ENCODE results near the gene ARHGAP26. TPM values are rescaled to one million over a fixed set of nuclear protein-coding genes. Genes with fewer than 3 reads are reported as not detected.
"Not testable (repeated sequence)": the region's sequence is repeated elsewhere in the genome, so short reads cannot be mapped to it uniquely, and the experiment has no call there.

Gene ARHGAP26
- total and polyA plus RNA-seq, 5 donors, result 13.2 to 56.9 (median 47.0) TPM

DNA sequence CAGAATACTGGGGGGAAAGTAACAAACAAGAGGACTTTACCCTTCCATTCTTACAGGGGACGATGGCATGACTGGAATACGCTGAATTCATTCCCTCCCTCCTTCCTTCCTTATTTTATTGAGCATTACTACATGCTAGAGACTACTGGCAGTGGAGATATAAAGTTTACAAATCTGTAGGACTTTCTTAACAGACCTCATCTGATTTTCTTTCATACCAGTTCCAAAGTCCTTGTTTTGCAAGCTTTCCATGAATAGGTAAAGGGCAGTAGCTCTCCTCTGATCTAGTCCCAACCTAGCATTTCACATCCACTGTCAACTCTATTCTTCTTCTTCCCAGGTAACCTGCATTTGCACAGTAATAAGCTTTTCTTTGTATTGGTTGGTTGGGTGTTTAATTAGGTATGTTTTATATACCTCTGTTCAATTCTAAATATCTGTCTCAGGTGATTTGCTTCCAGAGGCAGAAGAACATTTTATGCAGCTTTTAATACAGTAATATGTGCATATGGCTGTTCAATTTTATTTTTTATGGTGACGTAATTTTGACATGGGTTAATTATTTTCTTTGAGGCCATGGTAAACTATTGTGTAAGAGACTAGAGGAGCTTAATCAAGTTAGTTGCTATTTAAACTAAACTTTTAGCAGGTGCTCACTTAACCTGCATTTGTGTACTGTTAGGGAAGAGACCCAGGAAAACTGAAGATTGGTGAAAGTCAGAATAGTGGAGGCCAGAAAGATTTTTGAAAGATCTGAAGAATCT lies 150.9 kb downstream of the ARHGAP26 start:
- no peak for DNase-seq
- H3K4me1 ChIP-seq (ENCODE audit: control insufficient read depth, insufficient read depth, low read length), result no peaks in the 10 kb centered on the region
- H3K4me3 ChIP-seq (ENCODE audit: low read length), result no peak overlapping the region
- 67% methylated on average over 3 of the region's 3 CpGs for WGBS
- intact Hi-C loops (cut with DNase I), result loop anchor here in 2 of 4 donors (5.0 kb wide), 1 partner anchor 41 kb away; no protein-coding TSS in a partner anchor
- no peaks in the 10 kb centered on the region for H3K9me3 ChIP-seq (ENCODE audit: control insufficient read depth, low read length)
- no peak for ATAC-seq
- H3K27me3 ChIP-seq (ENCODE audit: control insufficient read depth, insufficient read depth), result no peaks in the 10 kb centered on the region
- H3K27ac ChIP-seq (ENCODE audit: low read length), result no peak overlapping the region

DNA sequence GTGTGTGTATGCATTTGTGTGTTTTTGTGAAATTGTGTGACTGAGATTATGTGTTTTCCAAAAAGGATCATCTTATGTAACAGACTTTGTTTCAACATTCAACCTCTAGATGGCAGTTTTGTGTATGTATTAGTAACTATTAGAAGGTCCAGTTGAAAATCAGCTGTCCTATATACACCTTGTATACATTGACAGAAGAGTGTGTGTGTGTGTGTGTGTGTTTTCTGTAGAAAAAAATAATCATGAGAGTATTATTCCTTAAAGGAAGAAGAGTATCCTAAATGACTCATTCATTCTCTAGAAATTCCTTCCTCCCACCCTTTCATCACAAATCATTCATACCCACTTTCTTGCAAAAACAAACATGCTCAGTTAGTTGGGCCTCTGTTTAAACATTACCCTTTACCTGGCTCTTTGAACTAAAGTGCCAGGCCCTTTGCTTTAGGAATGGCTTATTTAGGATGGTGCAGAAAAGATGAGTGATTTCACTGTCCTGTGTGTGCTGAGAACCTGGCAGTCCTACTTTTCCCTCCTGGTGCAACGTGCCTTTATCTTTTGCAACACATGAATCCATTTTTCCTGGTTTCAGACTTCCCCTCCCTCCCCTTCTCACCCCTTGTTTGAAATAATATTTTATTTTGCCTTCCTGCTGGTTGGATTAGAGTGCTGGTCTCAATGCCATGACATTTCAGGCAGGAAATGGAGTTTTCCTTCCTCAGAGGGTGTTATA lies 152.2 kb downstream of the ARHGAP26 start:
- DNase-seq (no peak), ATAC-seq (peak; percentile 48 to 51)
- H3K9me3 ChIP-seq (ENCODE audit: control insufficient read depth, low read length), result no peaks in the 10 kb centered on the region
- H3K4me3 ChIP-seq (ENCODE audit: low read length), result no peak overlapping the region
- intact Hi-C loops (cut with DNase I), result loop anchor here in 2 of 4 donors (5.0 kb wide), 1 partner anchor 40 kb away; no protein-coding TSS in a partner anchor
- H3K27ac ChIP-seq (ENCODE audit: low read length), result no peak overlapping the region
- H3K4me1 ChIP-seq (ENCODE audit: control insufficient read depth, insufficient read depth, low read length), result no peaks in the 10 kb centered on the region
- 23% methylated on average over 1 of the region's 1 CpG for WGBS
- no peaks in the 10 kb centered on the region for H3K27me3 ChIP-seq (ENCODE audit: control insufficient read depth, insufficient read depth)

DNA sequence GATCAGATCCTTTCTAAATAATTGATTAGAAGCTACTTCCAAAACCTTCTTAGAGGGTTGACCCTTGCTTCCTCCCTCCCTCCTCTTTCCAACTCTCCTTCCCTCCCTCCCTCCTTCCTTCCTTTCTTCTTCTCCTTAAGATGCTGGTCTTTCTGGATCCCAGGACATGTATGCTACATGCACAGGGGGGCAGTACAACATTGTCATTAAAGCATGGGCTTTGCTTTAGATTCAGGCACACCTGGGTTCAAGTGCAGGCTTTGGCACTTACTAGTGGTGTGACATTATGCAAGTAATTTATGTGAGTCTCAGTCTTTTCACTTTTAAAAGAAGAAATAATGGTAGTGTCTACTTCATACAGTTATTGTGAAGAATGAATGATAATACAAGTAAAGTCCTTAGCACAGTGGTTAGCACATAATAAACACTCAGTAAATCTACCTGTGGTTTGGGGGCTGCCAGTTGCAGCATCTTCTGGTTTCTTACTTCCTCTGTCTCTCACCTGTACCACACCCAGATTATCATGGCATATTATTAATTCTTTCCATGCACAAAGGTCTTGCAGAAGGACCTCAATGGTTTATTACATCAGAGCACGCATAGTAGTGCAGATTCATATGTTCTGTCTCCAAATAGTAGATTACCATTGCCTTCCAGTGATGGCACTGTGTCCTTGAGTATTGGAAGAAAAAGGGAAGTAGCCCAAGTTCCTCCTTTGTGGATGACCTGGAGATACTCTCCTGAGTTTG lies 154.1 kb downstream of the ARHGAP26 start:
- ATAC-seq, result no peak
- intact Hi-C loops (cut with DNase I), result loop anchor here in 2 of 4 donors (5.0 kb wide), 1 partner anchor 38 kb away; no protein-coding TSS in a partner anchor
- H3K27ac ChIP-seq (ENCODE audit: low read length), result no peak overlapping the region

DNA sequence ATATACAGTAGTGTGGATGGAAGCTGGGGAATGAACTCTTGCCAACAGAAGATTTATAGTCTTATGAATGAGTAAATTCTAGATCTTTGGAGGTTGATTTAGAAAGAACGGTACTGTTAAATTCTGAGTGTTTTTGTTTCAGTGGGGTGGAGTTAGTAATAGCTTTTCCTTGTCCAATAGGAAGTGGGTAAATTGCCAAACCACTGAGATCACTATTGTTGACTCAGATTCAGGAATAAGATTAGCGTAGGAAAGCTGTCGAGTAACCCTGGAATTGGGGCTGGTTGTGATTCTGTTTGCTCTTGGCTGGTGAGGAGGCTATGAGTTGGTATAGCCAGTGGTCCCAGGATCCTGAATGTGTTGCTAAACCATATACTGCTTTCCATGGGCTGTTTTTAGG lies 155.6 kb downstream of the ARHGAP26 start:
- WGBS, result 32% methylated on average over 3 of the region's 3 CpGs
- intact Hi-C loops (cut with DNase I), result loop anchor here in 1 of 4 donors (5.0 kb wide), 1 partner anchor 477 kb away; the partner anchor contains the start of gene NR3C1
- Histone ChIP-seq H3K9me3 (ENCODE audit: control insufficient read depth, low read length) (no peaks in the 10 kb centered on the region), H3K27ac (ENCODE audit: low read length) (peak overlapping the region; percentile 62), H3K4me3 (ENCODE audit: low read length) (no peak overlapping the region), H3K27me3 (ENCODE audit: control insufficient read depth, insufficient read depth) (no peaks in the 10 kb centered on the region), H3K4me1 (ENCODE audit: control insufficient read depth, insufficient read depth, low read length) (peaks cover 10% of the 10 kb centered on the region)
- DNase-seq (no peak), ATAC-seq (peak; percentile 61 to 63)

More for the DNA sequence above, 154.1 kb downstream of the ARHGAP26 start:
- Histone ChIP-seq H3K4me1 (ENCODE audit: control insufficient read depth, insufficient read depth, low read length) (no peaks in the 10 kb centered on the region), H3K9me3 (ENCODE audit: control insufficient read depth, low read length) (no peaks in the 10 kb centered on the region), H3K27me3 (ENCODE audit: control insufficient read depth, insufficient read depth) (no peaks in the 10 kb centered on the region), H3K4me3 (ENCODE audit: low read length) (no peak overlapping the region)
- DNase-seq, result no peak
- WGBS, result 88% methylated on average over 1 of the region's 1 CpG

DNA sequence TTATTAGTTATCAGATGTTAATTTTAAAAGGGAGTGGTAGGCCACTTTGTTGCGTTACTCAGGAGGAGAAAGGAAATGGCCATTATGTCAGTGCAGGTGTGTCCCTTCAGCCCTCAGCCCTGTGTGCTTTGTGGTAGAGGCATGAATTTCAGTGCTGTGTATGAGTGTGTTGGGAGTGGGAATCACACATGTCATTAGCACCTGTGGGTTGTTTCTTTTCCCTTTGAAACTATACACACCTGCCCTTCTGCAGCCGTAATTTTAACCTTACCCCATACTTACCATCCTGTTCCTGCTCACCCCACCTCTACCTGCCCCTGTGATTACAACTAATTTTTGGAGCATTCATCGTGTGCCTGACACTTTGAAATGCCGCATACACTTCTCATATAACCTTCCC lies 156.4 kb downstream of the ARHGAP26 start:
- Histone ChIP-seq H3K4me1 (ENCODE audit: control insufficient read depth, insufficient read depth, low read length) (peaks cover 10% of the 10 kb centered on the region), H3K4me3 (ENCODE audit: low read length) (no peak overlapping the region), H3K9me3 (ENCODE audit: control insufficient read depth, low read length) (no peaks in the 10 kb centered on the region), H3K27me3 (ENCODE audit: control insufficient read depth, insufficient read depth) (no peaks in the 10 kb centered on the region), H3K27ac (ENCODE audit: low read length) (peak overlapping the region; percentile 62)
- ATAC-seq (no peak), DNase-seq (no peak)
- WGBS, result 72% methylated on average over 4 of the region's 4 CpGs
- intact Hi-C loops (cut with DNase I), result loop anchor here in 1 of 4 donors (5.0 kb wide), 1 partner anchor 476 kb away; the partner anchor contains the start of gene NR3C1

DNA sequence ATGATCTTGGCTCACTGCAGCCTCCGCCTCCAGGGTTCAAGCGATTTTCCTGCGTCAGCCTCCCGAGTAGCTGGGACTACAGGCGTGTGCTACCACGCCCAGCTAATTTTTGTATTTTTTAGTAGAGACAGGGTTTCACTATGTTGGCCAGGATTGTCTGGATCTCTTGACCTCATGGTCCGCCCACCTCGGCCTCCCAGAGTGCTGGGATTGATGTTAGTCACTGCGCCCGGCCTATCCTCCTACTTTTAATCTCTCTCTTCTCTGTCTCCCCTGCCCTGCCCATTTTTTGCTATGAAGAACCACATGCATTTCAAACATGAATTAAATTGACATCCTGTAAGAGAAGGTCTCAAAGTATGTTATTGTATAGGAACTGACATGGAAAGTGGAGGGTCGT lies 158.8 kb downstream of the ARHGAP26 start:
- intact Hi-C loops (cut with DNase I), result loop anchor here in 1 of 4 donors (5.0 kb wide), 1 partner anchor 473 kb away; the partner anchor contains the start of gene NR3C1
- not testable (repeated sequence) for H3K4me3 ChIP-seq (ENCODE audit: low read length); H3K27me3 ChIP-seq (ENCODE audit: control insufficient read depth, insufficient read depth); H3K9me3 ChIP-seq (ENCODE audit: control insufficient read depth, low read length)
- 80% methylated on average over 11 of the region's 11 CpGs for whole genome bisulfite sequencing
- peak overlapping the region; percentile 42 for H3K27ac ChIP-seq (ENCODE audit: low read length)
- peak in 1 of 3 donors; percentile 47 for DNase-seq
- peaks cover 24% of the 10 kb centered on the region for H3K4me1 ChIP-seq (ENCODE audit: control insufficient read depth, insufficient read depth, low read length)
- peak in 1 of 2 donors; percentile 62 for ATAC-seq

DNA sequence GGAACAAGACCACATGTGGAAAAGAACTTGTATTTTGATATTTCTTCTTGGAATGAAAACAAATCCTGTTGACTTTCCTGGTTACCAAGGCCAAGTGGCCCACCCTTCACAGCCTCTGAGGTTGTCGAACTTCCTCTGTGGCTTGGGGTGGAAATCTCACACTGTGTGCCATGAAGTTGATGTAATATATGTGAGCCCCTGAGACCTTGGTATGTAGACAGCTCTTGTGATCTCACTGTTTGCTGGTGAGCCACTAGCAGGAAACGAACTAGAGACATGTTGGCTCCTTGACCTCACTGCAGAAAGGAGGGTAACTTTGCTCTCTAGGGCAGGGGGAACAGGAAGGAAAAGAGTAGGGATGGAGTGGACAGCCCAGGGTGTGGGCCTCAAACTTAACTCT lies 159.4 kb downstream of the ARHGAP26 start:
- DNase-seq, result peak; percentile 28 to 66 (median 58)
- ATAC-seq, result peak; percentile 75 to 90
- H3K27me3 ChIP-seq (ENCODE audit: control insufficient read depth, insufficient read depth), result no peaks in the 10 kb centered on the region
- peak overlapping the region; percentile 74 for H3K27ac ChIP-seq (ENCODE audit: low read length)
- peaks cover 26% of the 10 kb centered on the region for H3K4me1 ChIP-seq (ENCODE audit: control insufficient read depth, insufficient read depth, low read length)
- 30% methylated on average over 2 of the region's 2 CpGs for WGBS
- H3K9me3 ChIP-seq (ENCODE audit: control insufficient read depth, low read length), result no peaks in the 10 kb centered on the region
- no peak overlapping the region for H3K4me3 ChIP-seq (ENCODE audit: low read length)
- intact Hi-C loops (cut with DNase I), result loop anchor here in 1 of 4 donors (5.0 kb wide), 1 partner anchor 473 kb away; the partner anchor contains the start of gene NR3C1

DNA sequence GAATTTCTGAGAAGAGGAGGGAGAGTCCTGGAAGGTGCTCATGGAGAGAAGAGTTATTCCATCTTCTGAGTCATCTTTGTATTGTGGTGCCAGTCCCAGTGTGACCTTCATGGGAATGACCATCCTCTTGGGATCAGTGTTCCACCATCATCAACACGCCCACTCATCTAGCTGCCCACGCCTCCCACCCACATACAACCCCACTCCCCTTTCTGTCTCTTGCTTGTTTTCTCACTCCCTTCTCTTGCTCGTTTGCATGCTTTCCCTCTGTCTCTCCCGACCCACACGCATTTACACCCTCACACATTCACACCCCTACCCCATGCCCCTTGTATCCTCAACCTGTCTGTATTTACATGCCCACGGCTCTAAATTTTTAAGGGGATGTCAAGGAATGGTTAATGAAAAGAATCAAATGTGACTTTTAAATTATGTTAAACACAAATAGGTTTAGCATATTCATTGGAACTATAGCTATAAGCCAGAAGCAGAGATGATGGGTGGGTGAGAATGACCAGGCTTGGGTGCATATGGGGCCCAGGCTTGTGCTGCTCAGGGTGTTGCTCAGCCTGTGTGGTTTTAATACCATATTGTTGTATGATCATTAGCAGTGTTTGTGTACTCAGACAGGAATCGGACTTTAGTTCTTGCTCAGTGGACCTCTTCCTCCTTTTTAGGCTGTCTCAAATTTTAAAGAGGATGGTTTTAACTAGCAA lies 160.4 kb downstream of the ARHGAP26 start:
- ATAC-seq (no peak), DNase-seq (no peak)
- peaks cover 27% of the 10 kb centered on the region for H3K4me1 ChIP-seq (ENCODE audit: control insufficient read depth, insufficient read depth, low read length)
- H3K4me3 ChIP-seq (ENCODE audit: low read length), result no peak overlapping the region
- H3K9me3 ChIP-seq (ENCODE audit: control insufficient read depth, low read length), result no peaks in the 10 kb centered on the region
- WGBS, result 89% methylated on average over 7 of the region's 7 CpGs
- H3K27me3 ChIP-seq (ENCODE audit: control insufficient read depth, insufficient read depth), result no peaks in the 10 kb centered on the region
- intact Hi-C loops (cut with DNase I), result no loop called here
- peak overlapping the region; percentile 74 for H3K27ac ChIP-seq (ENCODE audit: low read length)

DNA sequence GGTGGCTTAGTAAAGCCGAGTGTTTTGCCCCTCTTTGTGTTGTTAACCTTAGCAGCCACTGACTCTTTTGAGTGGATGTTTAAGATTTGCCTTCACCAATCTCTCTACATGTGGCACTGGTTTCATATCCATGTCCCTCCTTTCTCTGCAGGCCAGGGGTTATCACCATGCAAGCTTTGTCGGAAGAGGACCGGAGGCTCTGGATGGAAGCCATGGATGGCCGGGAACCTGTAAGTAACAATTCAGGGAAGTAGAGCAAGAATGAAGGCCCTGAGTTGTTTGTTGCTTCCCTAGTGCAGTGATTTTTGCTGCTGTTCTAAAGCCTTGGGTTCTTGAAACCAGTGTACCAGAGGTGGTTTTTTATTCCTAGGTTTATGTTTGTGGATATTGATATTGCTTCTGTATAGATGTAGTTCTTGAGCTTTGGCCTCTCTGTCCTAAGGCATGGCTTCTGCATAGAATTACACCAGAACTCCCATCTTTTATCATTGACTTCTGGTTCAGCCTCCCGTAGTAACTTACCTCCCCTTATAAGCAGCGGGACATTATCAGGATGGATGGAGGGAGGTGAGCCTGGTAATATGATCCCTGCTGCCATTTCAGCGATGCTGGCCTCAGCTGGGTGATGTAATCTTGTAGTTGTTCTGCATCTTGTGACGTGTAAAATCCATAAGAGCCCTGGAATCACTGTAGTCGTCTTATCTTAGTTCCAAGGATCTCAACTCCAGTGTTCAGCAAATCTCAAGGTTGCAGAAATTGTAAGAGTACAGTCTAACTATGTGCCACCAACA lies 161.9 kb downstream of the ARHGAP26 start:
- no peaks in the 10 kb centered on the region for H3K9me3 ChIP-seq (ENCODE audit: control insufficient read depth, low read length)
- no peaks in the 10 kb centered on the region for H3K27me3 ChIP-seq (ENCODE audit: control insufficient read depth, insufficient read depth)
- 56% methylated on average over 9 of the region's 9 CpGs for whole genome bisulfite sequencing
- ATAC-seq (peak; percentile 32 to 48), DNase-seq (peak in 2 of 3 donors; percentile 41 to 70)
- no peak overlapping the region for H3K4me3 ChIP-seq (ENCODE audit: low read length)
- intact Hi-C loops (cut with DNase I), result no loop called here
- peaks cover 28% of the 10 kb centered on the region for H3K4me1 ChIP-seq (ENCODE audit: control insufficient read depth, insufficient read depth, low read length)
- peak overlapping the region; percentile 42 for H3K27ac ChIP-seq (ENCODE audit: low read length)
